Lung (tissue), 12 donors: Measurements from ENCODE around the gene IAH1. TPM values are rescaled to one million over a fixed set of nuclear protein-coding genes. Genes with fewer than 3 reads are reported as not detected.

Source experiments
- ATAC-seq: fragments of 200-7000 bp; cut with Tn5 transposase; one replicate; pipeline ENCODE4 v1.9.1; 2020; ENCODE audit warnings: moderate number of reproducible peaks; ENCODE audit not compliant: insufficient read depth, low FRiP score
- DNase-seq, 3 donors: peaks; one replicate each; pipeline ENCODE4 v3.0.0-alpha.2; 2013 to 2017
- H3K27ac ChIP-seq, 2 donors: one replicate each; pipeline ENCODE4 v1.5.1; 2013; ENCODE audit warnings: mild to moderate bottlenecking in 2 of 2, moderate library complexity in 2 of 2, control low read depth in 1 of 2, inconsistent platforms in 1 of 2, low read depth in 1 of 2, low read length in 1 of 2
- H3K27me3 ChIP-seq, 3 donors: one replicate each; pipeline ENCODE4 v1.5.1; 2013; ENCODE audit warnings: low read length in 2 of 3; ENCODE audit not compliant: control insufficient read depth in 3 of 3, insufficient read depth in 3 of 3
- H3K36me3 ChIP-seq, 4 donors: one replicate each; pipeline ENCODE4 v1.5.1; 2013; ENCODE audit warnings: low read length in 4 of 4, mild to moderate bottlenecking in 1 of 4, moderate library complexity in 1 of 4; ENCODE audit not compliant: control insufficient read depth in 4 of 4, insufficient read depth in 4 of 4
- H3K4me1 ChIP-seq, 5 donors: one replicate each; pipeline ENCODE4 v1.5.1; 2013; ENCODE audit warnings: low read length in 5 of 5, mild to moderate bottlenecking in 2 of 5, moderate library complexity in 1 of 5; ENCODE audit not compliant: control insufficient read depth in 5 of 5, insufficient read depth in 5 of 5
- H3K4me3 ChIP-seq: one replicate; pipeline ENCODE4 v1.5.1; 2013; ENCODE audit warnings: mild to moderate bottlenecking, control low read depth, moderate library complexity
- H3K9ac ChIP-seq, 2 donors: one replicate each; pipeline ENCODE4 v1.5.1; 2013; ENCODE audit warnings: low read length in 2 of 2, control low read depth in 1 of 2; ENCODE audit not compliant: insufficient read depth in 1 of 2
- H3K9me3 ChIP-seq, 4 donors: one replicate each; pipeline ENCODE4 v1.5.1; 2013; ENCODE audit warnings: low read length in 3 of 4, mild to moderate bottlenecking in 1 of 4, moderate library complexity in 1 of 4; ENCODE audit not compliant: control insufficient read depth in 4 of 4, insufficient read depth in 3 of 4
- CTCF ChIP-seq: IDR thresholded peaks from 2 replicates; pipeline ENCODE4 v1.5.1; 2012; ENCODE audit warnings: mild to moderate bottlenecking; ENCODE audit errors: control extremely low read depth, extremely low read depth
- WGBS, 2 donors: extraction: QIAGEN DNeasy Blood & Tissue Kit; methylation state at CpG; one replicate each; pipeline ENCODE4 v1.1.7; 2013; 5-methylcytosine and 5-hydroxymethylcytosine counted together
- polyA plus RNA-seq, 2 donors: library from polyadenylated mRNA; stranded (reverse); fragments of 200-250 nt; gene quantifications; one replicate each; pipeline ENCODE4 v1.2.1, GENCODE V29; 2013
- total RNA-seq, 2 donors: library from RNA; depleted of rRNA in 1 of 2; stranded (reverse); fragments of >200 nt in 1 of 2; gene quantifications; one replicate each; pipeline ENCODE4 v1.2.1, GENCODE V29; 2014 to 2021
- donor health status: control.
- donor health status: control.
- donor health status: Bipolar disorder and iron deficiency.
- donor health status: healthy.
- donor health status: DM: yes; HTN: yes; CAD: no.

IAH1 gene
- total and polyA plus RNA-seq, 4 donors = 29.4 to 73.5 (median 43.5) TPM

GRCh38 chr2:9490789-9491188, 16.4 kb downstream of the IAH1 start:
- DNase-seq (no peak), ATAC-seq (no peak)
- no peaks in the 10 kb centered on the region for H3K9me3 ChIP-seq
- H3K27ac ChIP-seq = no peak overlapping the region
- WGBS, 2 donors = 90% methylated on average over 2 of the region's 2 CpGs
- H3K4me3 ChIP-seq = no peak overlapping the region
- no peak for TF ChIP-seq CTCF
- no peaks in the 10 kb centered on the region for H3K4me1 ChIP-seq
- no peak overlapping the region for H3K9ac ChIP-seq
- H3K27me3 ChIP-seq = no peaks in the 10 kb centered on the region
- H3K36me3 ChIP-seq = peaks cover 44 to 63% (median 53%) of the 10 kb centered on the region in 4 donors

GRCh38 chr2:9492927-9493326, 18.6 kb downstream of the IAH1 start:
- DNase-seq = no peak
- no peaks in the 10 kb centered on the region for H3K27me3 ChIP-seq
- ATAC-seq = no peak
- TF ChIP-seq CTCF = no peak
- H3K27ac ChIP-seq = no peak overlapping the region
- H3K9ac ChIP-seq = no peak overlapping the region
- 54 to 74% methylated on average over 2 of the region's 2 CpGs for WGBS, 2 donors
- H3K36me3 ChIP-seq = peaks cover 42 to 65% (median 47%) of the 10 kb centered on the region in 4 donors
- H3K4me1 ChIP-seq = no peaks in the 10 kb centered on the region
- H3K9me3 ChIP-seq = no peaks in the 10 kb centered on the region
- no peak overlapping the region for H3K4me3 ChIP-seq

- peaks cover 0 to 5% (median 0%) of the 10 kb centered on the region in 5 donors for H3K4me1 ChIP-seq
- no peak for DNase-seq
- no peak overlapping the region for H3K4me3 ChIP-seq
- peaks cover 44 to 64% (median 48%) of the 10 kb centered on the region in 4 donors for H3K36me3 ChIP-seq
- H3K27ac ChIP-seq = no peak overlapping the region
- no peaks in the 10 kb centered on the region for H3K27me3 ChIP-seq
- WGBS, 2 donors = 83 to 92% methylated on average over 3 of the region's 3 CpGs
- H3K9me3 ChIP-seq = no peaks in the 10 kb centered on the region
- ATAC-seq = no peak
- TF ChIP-seq CTCF = no peak
- no peak overlapping the region for H3K9ac ChIP-seq
Measured at GRCh38 chr2:9493478-9493877, 19.1 kb downstream of the IAH1 start.

- no peak for TF ChIP-seq CTCF
- ATAC-seq (no peak), DNase-seq (no peak)
- Histone ChIP-seq H3K27ac (no peak overlapping the region), H3K36me3 (peaks cover 45 to 63% (median 47%) of the 10 kb centered on the region in 4 donors), H3K4me3 (no peak overlapping the region), H3K9me3 (no peaks in the 10 kb centered on the region), H3K9ac (no peak overlapping the region), H3K27me3 (no peaks in the 10 kb centered on the region), H3K4me1 (peaks cover 0 to 5% (median 0%) of the 10 kb centered on the region in 5 donors)
- 94 to 96% methylated on average over 1 of the region's 1 CpG for WGBS, 2 donors
Measured at GRCh38 chr2:9494081-9494480, 19.7 kb downstream of the IAH1 start.
